ENCODE results near the gene DUSP16.
"Not testable (repeated sequence)": the region's sequence is repeated elsewhere in the genome, so short reads cannot be mapped to it uniquely, and the experiment has no call there.

The DUSP16 gene

GRCh38 chr12:12582895-12583303 is 20.2 kb upstream of the DUSP16 start:
- DNase-seq, result no peak

- DNase-seq, result no peak
Observed at GRCh38 chr12:12582193-12582881, 19.7 kb upstream of the DUSP16 start.

- not testable (repeated sequence) for DNase-seq
Observed at GRCh38 chr12:12580716-12581115, 18.1 kb upstream of the DUSP16 start.

DNA sequence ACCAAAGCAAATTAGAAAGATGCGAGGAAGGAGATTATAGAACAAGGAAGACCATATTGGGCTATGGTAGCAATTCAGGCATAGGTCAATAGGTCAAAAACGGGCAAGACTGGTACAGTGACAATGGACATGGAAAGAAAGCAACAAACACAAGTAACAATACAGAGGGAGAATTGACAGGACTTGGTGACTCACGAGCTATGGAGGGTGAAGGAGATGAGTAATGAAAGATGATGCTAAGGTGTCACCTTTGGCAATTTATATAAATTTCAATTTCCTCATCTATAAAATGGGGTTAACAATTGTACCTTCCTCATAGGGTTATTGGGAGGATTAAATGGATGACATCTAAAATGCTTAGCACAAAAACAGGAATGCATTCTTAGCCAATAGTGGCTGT is 15.1 kb upstream of the DUSP16 start:
- DNase-seq, result no peak

- no peak for DNase-seq
Observed at GRCh38 chr12:12572659-12573058, 10.0 kb upstream of the DUSP16 start.

- not testable (repeated sequence) for DNase-seq
Observed at GRCh38 chr12:12565971-12566370, 3.3 kb upstream of the DUSP16 start.

- no peak for DNase-seq
Observed at GRCh38 chr12:12564911-12565310, 2.2 kb upstream of the DUSP16 start.

DNA sequence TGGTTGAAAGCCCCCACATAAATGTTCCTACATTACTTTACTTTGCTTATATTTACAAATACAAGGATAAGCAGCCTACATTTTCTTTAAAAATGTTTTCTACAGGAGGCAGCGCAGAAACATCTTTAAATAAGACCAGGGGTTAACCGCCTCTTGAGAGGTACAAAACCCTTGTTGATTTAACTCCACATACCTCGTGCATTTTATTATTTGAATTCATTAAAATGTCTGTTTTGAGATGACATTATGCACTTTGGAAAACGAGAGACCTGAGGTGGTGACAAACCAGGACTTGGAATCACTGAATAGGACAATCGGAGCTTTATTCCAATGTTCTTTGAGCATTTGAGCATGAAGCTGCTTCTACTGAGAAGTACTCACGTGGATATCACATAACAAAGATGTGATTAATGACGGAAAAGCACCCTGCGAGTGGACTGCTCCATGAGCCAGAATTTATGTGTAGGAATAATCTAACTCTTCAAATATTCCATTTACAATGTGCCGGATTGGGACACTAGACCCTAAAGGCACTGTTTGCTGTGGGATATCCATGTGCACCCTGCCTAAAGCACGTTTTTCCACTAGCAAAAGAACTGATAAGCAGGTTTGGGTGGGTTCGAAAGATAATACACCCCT is 746 bp upstream of the DUSP16 start:
- DNase-seq, result peak; percentile 19 to 64

- peak in 1 of 2 donors; percentile 42 for DNase-seq
Observed at GRCh38 chr12:12562016-12562483, 613 bp downstream of the DUSP16 start.

DNA sequence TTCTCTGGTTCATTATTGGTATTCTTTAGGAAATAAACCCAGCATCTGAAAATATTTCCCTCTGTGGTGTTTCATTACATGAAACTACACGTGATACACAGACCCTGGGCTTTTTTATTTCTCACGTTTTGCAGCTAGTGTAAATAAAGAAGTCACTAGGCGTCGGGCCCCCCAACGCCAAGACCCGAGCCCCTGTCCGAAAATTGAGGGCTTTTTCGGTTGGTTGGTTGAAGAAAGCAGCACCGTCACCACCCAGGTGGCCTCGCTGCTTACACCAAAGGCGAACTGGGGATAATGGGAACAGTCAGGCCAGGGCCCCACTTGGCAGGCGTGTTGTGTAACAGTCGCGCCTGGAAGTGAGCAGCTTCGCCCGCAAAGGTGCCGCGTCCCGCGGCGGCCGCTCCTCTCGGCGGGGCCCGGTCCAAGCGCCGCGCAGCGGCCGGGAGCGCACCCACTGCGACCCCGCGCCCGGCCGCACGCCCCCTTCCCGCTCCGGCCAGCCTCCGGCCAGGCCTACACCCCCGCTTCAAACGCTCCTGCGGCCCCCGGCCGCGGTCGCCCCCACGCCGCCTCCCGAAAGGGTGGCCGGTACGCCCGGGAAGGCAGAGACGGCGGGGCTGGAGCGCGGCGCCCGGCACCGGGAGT is 1.2 kb downstream of the DUSP16 start:
- DNase-seq, result peak; percentile 48 to 49

DNA sequence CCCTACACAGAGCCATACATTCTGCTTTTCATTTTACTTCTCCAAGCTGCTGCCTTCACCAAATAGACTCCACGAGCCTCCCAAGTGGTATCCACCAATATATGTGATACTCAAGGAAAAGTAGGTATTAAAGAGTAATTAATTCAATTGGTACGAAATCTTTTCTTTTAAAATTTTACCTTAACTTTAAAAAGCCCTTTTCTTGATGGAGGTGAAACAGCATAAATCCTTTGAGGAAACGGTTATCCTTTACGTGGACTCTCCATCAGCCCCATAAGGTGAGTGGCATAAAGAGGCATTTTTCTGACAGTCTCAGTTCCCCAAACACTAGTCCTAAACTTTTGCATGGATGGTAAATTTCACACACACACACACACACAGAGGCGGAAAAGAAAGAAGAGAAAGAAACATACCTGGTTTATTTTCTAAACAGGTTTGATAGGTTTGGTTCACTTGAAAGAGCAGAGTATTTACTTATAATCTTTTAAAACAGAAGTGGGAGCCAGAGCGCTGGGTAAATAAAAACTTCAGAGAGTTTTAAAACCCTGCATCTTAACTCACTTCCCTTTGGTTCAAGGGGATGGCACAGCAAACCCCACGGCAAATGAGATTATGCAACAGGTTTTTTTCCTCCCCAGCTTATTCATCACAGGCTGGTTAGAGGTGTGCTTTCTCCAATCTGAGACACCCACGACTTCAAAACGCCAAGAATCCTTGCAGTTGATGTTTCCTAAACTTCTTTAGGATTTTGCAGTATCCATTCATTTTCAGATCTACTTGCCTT is 1.9 kb downstream of the DUSP16 start:
- peak; percentile 21 to 71 for DNase-seq

GRCh38 chr12:12559719-12560296 is 2.9 kb downstream of the DUSP16 start:
- DNase-seq, result no peak

DNA sequence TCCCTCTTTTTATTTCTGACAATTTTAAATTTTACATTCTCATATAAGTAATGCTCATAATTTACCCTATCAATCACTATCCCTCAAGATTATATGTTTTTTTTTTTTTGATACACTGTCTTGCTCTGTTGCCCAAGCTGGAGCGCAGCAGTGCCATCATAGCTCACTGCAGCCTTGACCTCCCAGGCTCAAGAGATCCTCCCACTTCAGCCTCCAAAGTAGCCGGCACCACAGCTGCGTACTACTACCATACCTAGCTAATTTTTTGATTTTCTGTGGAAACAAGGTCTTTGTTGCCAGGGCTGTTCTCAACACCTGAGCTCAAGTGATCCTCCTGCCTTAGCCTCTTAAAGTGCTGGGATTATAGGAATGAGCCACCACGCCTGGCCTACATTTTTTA is 4.4 kb downstream of the DUSP16 start:
- DNase-seq, result no peak

GRCh38 chr12:12557733-12558132 is 4.9 kb downstream of the DUSP16 start:
- no peak for DNase-seq

- DNase-seq, result no peak
Observed at GRCh38 chr12:12555656-12556055, 7.0 kb downstream of the DUSP16 start.

DNA sequence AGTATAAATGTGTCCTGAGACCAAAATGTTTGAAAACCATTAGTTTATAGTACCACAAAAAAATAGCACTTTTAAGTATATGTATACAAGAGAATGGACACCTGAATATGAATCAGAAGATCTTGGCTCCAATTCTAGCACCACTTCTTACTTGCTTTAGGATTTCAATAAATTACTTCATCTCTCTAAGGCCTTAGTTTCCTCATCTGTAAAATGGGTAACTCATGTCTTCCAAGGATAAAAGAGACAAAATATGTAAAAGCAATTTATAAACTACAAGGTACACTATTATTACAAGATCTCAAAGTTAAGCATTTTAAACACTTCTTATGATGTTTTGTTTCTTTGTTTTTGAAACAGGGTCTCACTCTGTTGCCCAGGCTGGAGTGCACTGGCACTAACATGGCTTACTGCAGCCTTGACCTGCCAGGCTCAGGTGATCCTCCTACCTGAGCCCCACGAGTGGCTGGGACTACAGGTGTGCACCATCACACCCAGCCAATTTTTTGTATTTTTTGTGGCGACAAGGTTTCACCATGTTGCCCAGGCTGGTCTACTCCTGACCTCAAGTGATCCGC is 9.4 kb downstream of the DUSP16 start:
- DNase-seq, result no peak

DNA sequence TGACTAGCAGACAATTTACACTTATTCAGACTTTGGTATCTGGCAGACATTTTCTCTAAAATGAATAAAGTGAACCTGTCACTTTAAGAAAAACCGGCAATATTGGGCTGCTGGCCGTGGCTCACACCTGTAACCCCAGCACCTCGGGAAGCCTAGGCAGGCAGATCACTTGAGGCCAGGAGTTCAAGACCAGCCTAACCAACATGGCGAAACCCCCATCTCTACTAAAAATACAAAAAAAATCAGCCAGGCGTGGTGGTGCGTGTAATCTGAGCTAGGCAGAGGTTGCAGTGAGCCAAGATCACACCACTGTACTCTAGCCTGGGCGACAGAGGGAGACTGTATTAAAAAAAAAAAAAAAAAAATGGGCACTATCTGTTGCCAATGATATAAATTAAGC is 11.5 kb downstream of the DUSP16 start:
- no peak for DNase-seq

GRCh38 chr12:12550277-12550676 is 12.4 kb downstream of the DUSP16 start:
- DNase-seq, result no peak

DNA sequence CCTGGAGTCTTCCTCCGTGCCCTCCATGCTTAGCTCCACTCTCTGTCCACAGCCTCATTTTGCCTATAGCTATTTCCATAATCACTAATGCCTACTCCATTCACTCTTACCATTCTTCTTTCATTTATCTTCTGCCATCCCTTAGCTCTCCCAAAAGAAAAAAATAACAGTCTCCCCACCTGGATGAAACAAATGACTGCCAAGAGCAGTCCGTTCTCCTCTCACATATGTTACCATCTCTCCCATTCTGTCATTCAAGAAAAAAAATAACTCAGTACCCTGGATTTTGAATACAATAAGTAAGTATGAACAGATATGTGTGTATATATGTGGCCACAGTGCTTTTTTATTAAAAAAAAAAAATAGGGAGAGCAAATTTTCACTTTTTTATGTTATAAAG is 13.2 kb downstream of the DUSP16 start:
- DNase-seq, result no peak

DNA sequence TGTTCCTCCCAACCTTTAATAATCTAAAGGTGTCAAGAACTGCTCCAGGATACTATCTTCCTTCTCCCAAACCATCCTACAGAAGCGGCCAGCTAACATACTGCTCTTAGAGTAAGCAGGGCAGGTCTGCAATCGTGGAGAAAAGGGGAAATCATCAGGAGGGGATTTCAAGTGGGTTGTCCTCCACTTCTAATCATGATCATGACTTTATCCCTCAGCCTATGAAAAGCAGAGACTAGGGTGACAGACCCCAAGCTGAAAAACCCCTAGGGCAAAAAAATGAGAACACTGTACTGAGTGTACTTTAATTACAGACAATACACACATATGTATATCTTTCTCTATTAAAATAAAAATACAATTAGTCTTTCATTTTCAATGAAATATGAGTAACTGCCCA is 13.9 kb downstream of the DUSP16 start:
- DNase-seq, result no peak

- no peak for DNase-seq
Observed at GRCh38 chr12:12546314-12546772, 16.3 kb downstream of the DUSP16 start.

GRCh38 chr12:12543959-12544358 is 18.7 kb downstream of the DUSP16 start:
- no peak for DNase-seq

Measured in hippocampal formation (tissue), 2 donors.